HG03432 (cell line): ENCODE measurements around the gene CD52.
A peak's percentile ranks its signal among the peaks of the same experiment; 100 is the strongest.

Source experiments
- ATAC-seq: cut with Tn5 transposase; IDR thresholded peaks from one replicate; pipeline ENCODE4 v1.9.1; 2021; ENCODE audit warnings: mild to moderate bottlenecking, moderate library complexity; ENCODE audit not compliant: unreplicated experiment

Gene CD52

DNA sequence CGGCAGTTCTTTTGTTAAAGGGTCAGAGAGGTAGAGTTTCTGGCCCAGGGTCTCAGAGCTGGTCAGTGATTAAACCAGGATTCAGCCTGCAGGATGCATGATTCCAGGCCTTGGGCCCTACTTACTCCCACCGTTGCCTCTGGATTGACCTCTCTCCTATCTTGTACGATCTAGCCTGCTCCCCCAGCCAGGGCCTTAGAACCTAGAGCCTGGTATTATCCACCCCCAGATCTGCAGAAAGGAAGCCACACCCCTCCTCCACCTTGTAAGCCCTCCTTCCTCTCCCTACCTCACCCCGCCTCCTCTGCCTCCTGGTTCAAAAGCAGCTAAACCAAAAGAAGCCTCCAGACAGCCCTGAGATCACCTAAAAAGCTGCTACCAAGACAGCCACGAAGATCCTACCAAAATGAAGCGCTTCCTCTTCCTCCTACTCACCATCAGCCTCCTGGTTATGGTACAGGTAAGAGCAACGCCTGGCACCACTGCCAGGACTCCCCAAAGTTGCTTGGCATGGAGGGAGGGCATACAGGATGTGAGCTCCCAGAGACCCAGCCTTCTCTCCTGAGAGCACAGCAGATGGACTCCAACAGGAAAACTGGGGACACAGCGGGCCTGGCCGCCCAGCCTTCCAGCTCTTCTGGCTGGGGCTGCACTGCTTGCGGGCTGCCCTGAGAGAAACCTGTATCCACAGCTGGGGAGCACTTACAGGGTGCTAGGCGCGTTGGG, at the start of gene CD52:
CD52 (plus strand) TSS at position 347 of the 726 bp plus-strand sequence; CDS start at position 407, 60 bp downstream.
- peak; percentile 41 for ATAC-seq

GRCh38 chr1:26268290-26269197, 49.2 kb upstream of the CD52 start:
- no peak for ATAC-seq

DNA sequence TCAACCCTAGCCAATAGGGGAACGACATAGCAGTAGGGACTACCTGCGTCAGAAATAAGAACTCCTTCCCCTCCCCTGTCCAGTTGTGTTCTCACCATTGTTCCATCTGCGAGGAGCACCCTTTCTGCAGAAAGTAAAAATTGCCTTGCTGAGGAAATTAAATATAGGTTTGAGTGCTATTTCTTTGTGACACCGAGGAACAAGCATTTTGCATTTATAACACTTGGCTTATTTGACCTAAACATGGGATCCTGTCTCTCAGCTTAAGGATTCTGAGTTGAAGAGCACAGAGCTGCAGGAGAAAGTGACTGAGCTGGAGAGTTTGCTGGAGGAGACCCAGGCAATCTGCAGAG, 48.6 kb upstream of the CD52 start:
- no peak for ATAC-seq

- no peak for ATAC-seq
These were observed 42.8 kb upstream of the CD52 start for GRCh38 chr1:26274801-26275425.

DNA sequence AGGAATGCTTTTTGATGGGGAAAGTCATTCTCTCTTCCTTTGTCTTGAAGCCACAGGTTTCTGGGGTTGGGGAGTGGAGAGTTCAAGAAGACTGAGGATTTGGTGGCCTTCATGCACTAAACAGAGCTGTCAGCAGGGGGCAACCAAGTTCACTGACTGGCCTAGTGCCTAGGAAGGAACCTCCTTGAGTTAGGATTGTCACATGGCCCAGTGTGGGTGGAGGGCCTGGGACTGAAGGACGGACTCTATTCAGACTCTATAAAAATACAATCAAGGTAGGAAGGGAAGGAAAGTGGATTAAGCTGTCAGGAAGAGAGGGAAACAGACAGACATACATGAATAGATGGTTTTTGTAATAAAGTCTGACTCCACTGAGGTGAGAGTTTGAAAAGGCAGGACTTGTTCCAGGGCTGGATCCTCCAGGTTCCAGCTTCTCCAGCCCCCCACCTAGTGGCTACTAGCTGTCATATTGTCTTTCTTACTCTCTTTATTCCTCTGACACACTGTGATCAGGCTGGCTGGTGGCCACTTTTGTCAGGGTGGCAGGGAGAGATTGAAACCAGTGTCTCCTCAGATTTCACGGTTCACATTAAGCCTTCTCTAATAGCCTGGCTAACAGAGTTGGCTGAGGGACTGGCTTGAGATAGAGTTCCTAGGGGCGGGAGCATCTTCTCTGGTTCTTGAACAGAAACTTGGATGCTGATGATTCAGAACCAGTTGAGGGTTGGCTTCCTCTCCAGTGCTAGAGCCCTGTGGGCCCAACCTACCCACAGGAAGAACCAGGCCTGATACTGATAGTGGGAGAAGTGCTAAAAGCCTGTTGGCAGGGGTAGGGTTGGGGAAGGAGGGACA, 42.0 kb upstream of the CD52 start:
- ATAC-seq: no peak

GRCh38 chr1:26276432-26276838, 41.3 kb upstream of the CD52 start:
- ATAC-seq: no peak

DNA sequence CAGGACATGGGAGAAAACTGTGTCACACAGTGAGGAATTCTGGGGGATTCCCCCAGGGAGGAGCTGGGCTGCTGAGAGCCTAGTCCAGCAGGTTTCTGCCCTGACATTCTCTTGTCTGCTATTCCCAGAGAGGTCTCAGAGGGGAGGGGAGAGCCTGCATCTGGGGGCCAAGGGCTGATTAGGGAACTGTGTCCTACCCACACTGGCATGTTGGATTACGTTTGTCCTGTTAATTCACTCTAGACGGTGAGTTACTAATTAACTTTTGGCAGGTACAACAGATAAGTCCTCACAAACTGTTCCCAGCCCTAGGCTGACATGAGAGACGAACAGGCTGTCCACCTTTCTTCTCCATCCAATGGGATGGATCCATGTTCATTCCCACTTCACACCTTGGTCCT, 40.5 kb upstream of the CD52 start:
- ATAC-seq: no peak

GRCh38 chr1:26277719-26278118, 40.0 kb upstream of the CD52 start:
- ATAC-seq: no peak

- no peak for ATAC-seq
These were observed 39.5 kb upstream of the CD52 start for GRCh38 chr1:26278303-26278702.

GRCh38 chr1:26278724-26279455, 38.9 kb upstream of the CD52 start:
- no peak for ATAC-seq

GRCh38 chr1:26279456-26280332, 38.1 kb upstream of the CD52 start, which contains the start of gene SH3BGRL3:
Gene SH3BGRL3 (plus strand): TSS chr1:26280086. CDS start chr1:26280156, 70 bp downstream.
- peak; percentile 81 for ATAC-seq

DNA sequence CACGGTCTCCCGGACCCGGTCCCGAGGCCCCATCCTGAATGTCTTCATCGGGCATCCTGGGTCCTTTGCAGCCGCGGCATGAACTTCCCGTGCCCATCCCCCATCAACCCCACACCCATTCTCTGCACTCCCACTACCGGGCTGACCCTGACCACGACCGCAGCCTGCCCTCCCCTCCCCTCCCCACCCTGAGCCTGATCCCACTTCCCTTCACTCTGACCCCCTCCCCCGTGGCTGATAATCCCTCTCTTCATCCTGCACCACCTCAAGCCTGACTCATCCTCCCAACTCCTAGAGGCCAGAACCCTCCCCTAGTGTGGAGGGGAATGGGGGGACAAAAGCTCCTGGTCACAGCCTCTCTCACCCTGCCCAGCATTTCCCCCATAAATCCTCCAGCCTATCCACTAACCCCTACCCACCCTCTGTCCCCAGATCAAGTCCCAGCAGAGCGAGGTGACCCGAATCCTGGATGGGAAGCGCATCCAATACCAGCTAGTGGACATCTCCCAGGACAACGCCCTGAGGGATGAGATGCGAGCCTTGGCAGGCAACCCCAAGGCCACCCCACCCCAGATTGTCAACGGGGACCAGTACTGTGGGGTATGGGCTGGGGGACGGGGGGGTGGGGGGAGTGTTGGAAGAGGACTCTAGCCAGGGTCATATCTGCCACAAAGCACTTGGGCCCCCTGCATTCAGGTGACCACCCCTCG, 37.3 kb upstream of the CD52 start:
- no peak for ATAC-seq

- ATAC-seq: no peak
These were observed 36.4 kb upstream of the CD52 start for GRCh38 chr1:26281091-26281958.

GRCh38 chr1:26281971-26282370, 35.8 kb upstream of the CD52 start:
- no peak for ATAC-seq

DNA sequence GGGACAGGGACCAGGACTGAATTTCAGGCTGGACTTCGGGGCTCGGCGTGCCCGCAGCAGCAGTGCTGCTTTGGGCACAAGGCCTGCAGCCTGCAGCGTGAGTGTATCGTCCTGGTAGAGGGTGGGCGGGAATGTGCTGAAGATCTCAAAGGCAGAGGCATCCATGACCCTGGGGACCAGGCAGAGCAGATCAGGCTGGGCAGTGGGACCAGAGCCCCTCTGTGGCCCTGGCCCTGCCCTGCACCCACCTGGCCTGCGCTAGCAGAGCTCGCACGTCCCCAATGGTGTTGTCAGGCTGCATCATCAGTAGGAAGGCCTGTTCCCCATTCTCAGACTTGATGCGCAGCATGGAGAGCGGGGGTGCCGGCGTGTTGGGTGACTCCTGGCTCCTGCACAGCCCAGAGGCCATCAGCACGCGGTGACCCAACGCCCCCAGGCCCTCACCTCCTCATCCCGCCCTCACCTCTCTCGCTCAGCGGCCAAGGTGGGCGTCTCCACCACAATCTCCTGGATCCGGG, 35.3 kb upstream of the CD52 start:
- ATAC-seq: no peak

- no peak for ATAC-seq
These were observed 34.4 kb upstream of the CD52 start for GRCh38 chr1:26283279-26283853.
